ENCODE data around the gene OMP.
"Not testable (repeated sequence)": the region's sequence is repeated elsewhere in the genome, so short reads cannot be mapped to it uniquely, and the experiment has no call there.

The OMP gene

GRCh38 chr11:77102246-77103210, at the start of gene OMP:
Gene OMP (plus strand): TSS chr11:77102840. CDS start chr11:77102840, 0 bp downstream.
- no peak for FAIRE-seq

- FAIRE-seq: no peak
These were observed 49.2 kb upstream of the OMP start for GRCh38 chr11:77053217-77054015.

GRCh38 chr11:77054084-77054483, 48.6 kb upstream of the OMP start:
- FAIRE-seq: no peak

GRCh38 chr11:77055101-77055561, 47.5 kb upstream of the OMP start:
- no peak for FAIRE-seq

GRCh38 chr11:77055913-77056312, 46.7 kb upstream of the OMP start:
- no peak for FAIRE-seq

GRCh38 chr11:77056814-77057402, 45.7 kb upstream of the OMP start:
- no peak for FAIRE-seq

GRCh38 chr11:77057938-77058474, 44.6 kb upstream of the OMP start:
- FAIRE-seq: no peak

- FAIRE-seq: no peak
These were observed 43.7 kb upstream of the OMP start for GRCh38 chr11:77058900-77059299.

- FAIRE-seq: no peak
These were observed 42.8 kb upstream of the OMP start for GRCh38 chr11:77059806-77060205.

- FAIRE-seq: no peak
These were observed 42.4 kb upstream of the OMP start for GRCh38 chr11:77060234-77060633.

- not testable (repeated sequence) for FAIRE-seq
These were observed 41.4 kb upstream of the OMP start for GRCh38 chr11:77061258-77061657.

GRCh38 chr11:77062924-77063323, 39.7 kb upstream of the OMP start:
- no peak for FAIRE-seq

- no peak for FAIRE-seq
These were observed 39.2 kb upstream of the OMP start for GRCh38 chr11:77063407-77063806.

GRCh38 chr11:77063861-77064260, 38.8 kb upstream of the OMP start:
- FAIRE-seq: no peak

- FAIRE-seq: no peak
These were observed 37.9 kb upstream of the OMP start for GRCh38 chr11:77064648-77065217.

- no peak for FAIRE-seq
These were observed 36.8 kb upstream of the OMP start for GRCh38 chr11:77065878-77066228.

GRCh38 chr11:77066229-77067042, 36.2 kb upstream of the OMP start, which contains the start of gene CAPN5:
Gene CAPN5 (plus strand): TSS chr11:77066971. CDS start chr11:77084887, 17,916 bp downstream.
- FAIRE-seq: no peak

GRCh38 chr11:77067861-77068443, 34.7 kb upstream of the OMP start:
- no peak for FAIRE-seq

GRCh38 chr11:77068457-77069335, 33.9 kb upstream of the OMP start:
- FAIRE-seq: no peak

- no peak for FAIRE-seq
These were observed 33.2 kb upstream of the OMP start for GRCh38 chr11:77069336-77069968.
